Neural progenitor cell (in vitro differentiated cells): Measurements from ENCODE around the gene AKR7A2. TPM values are rescaled to one million over a fixed set of nuclear protein-coding genes. Genes with fewer than 3 reads are reported as not detected.
A peak's percentile ranks its signal among the peaks of the same experiment; 100 is the strongest.

Source experiments
- DNase-seq: peaks from one replicate; pipeline ENCODE4 v3.0.0-alpha.2; 2016; ENCODE audit warnings: low spot score
- H2AFZ ChIP-seq: fragments of 200-600 bp; sonication (generic); replicated peaks from 2 replicates; pipeline ENCODE4 v1.6.1; 2016; ENCODE audit warnings: antibody characterized with exemption
- H3F3A ChIP-seq: fragments of 200-600 bp; sonication (generic); 2 replicates; pipeline ENCODE4 v1.6.1; 2016; ENCODE audit warnings: antibody characterized with exemption, low read depth
- H3K27ac ChIP-seq: fragments of 200-600 bp; sonication (generic); 2 replicates; pipeline ENCODE4 v1.5.1; 2016; ENCODE audit warnings: mild to moderate bottlenecking
- H3K27me3 ChIP-seq: fragments of 200-600 bp; sonication (generic); 2 replicates; pipeline ENCODE4 v1.6.1; 2016; ENCODE audit warnings: mild to moderate bottlenecking, moderate library complexity
- H3K36me3 ChIP-seq: fragments of 200-600 bp; sonication (generic); 2 replicates; pipeline ENCODE4 v1.5.1; 2016
- H3K4me1 ChIP-seq: fragments of 200-600 bp; sonication (generic); 2 replicates; pipeline ENCODE4 v1.6.1; 2016; ENCODE audit warnings: mixed run types
- H3K4me2 ChIP-seq: fragments of 200-600 bp; sonication (generic); 2 replicates; pipeline ENCODE4 v1.6.1; 2016
- H3K4me3 ChIP-seq: fragments of 200-600 bp; sonication (generic); 2 replicates; pipeline ENCODE4 v1.5.1; 2016
- H3K79me2 ChIP-seq: fragments of 200-600 bp; sonication (generic); 2 replicates; pipeline ENCODE4 v1.6.1; 2016; ENCODE audit warnings: low read depth
- H3K9ac ChIP-seq: fragments of 200-600 bp; sonication (generic); 2 replicates; pipeline ENCODE4 v1.6.1; 2016
- H3K9me3 ChIP-seq: fragments of 200-600 bp; sonication (generic); 2 replicates; pipeline ENCODE4 v1.5.1; 2016; ENCODE audit warnings: low read depth
- H4K20me1 ChIP-seq: fragments of 200-600 bp; sonication (generic); 2 replicates; pipeline ENCODE4 v1.6.1; 2016; ENCODE audit warnings: low read depth
- H3K27ac Mint-ChIP-seq: 3 replicates; pipeline ENCODE4 v1.8.0; 2021; ENCODE audit warnings: mixed read lengths
- H3K27me3 Mint-ChIP-seq: 2 replicates; pipeline ENCODE4 v1.8.0; 2022; ENCODE audit warnings: low read depth, mild to moderate bottlenecking, inconsistent platforms, moderate library complexity, mixed read lengths; ENCODE audit not compliant: insufficient read depth
- H3K36me3 Mint-ChIP-seq: 3 replicates; pipeline ENCODE4 v1.8.0; 2021; ENCODE audit warnings: mixed read lengths
- H3K4me1 Mint-ChIP-seq: 3 replicates; pipeline ENCODE4 v1.8.0; 2021; ENCODE audit warnings: mixed read lengths
- H3K4me3 Mint-ChIP-seq: 3 replicates; pipeline ENCODE4 v1.8.0; 2021; ENCODE audit warnings: mild to moderate bottlenecking, moderate library complexity, mixed read lengths
- H3K9me3 Mint-ChIP-seq: 3 replicates; pipeline ENCODE4 v1.8.0; 2020; ENCODE audit warnings: mixed read lengths
- EZH2 ChIP-seq: fragments of 200-600 bp; sonication (generic); IDR thresholded peaks from 2 replicates; pipeline ENCODE4 v1.6.1; 2017; ENCODE audit warnings: antibody characterized with exemption, mild to moderate bottlenecking, moderate library complexity
- EZH2phosphoT487 ChIP-seq: fragments of 200-600 bp; sonication (generic); IDR thresholded peaks from 2 replicates; pipeline ENCODE4 v1.6.1; 2017; ENCODE audit warnings: antibody characterized with exemption
- total RNA-seq: library from RNA; depleted of rRNA; stranded (reverse); fragments of >200 nt; gene quantifications from 2 replicates; pipeline ENCODE4 v1.2.3, GENCODE V29; 2015; ENCODE audit warnings: low replicate concordance
- TF ChIP-seq, protein P1 (sequence below): fragments of 200-600 bp; sonication (generic); IDR thresholded peaks from 2 replicates; pipeline ENCODE4 v1.5.1; 2017; ENCODE audit warnings: antibody characterized with exemption, mild to moderate bottlenecking

AKR7A2 gene
- total RNA-seq, 1 donor from 2014 or later, result 37.5 TPM

DNA sequence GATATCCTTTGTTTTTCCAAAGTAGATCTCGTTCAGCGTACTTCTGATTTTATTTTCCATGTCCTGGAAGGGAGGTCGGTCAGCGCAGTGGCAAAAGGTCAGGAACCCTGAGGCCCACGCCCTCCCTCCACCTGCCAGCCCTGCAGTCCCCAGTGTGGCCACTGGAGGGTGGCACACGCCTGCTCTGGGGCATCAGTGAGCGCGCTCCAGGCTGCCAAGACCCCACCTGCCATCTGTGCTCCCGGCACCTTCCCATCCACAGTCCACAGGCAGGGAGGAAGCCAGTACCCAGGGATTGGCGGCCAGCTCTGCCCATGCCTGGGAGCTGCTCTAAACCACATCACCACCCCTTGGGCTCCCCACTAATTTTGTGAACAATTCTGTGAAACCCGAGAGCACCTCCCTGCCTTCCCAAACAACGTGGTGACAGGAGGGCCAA, 32.4 kb upstream of the AKR7A2 start:
- peak; percentile 77 for DNase-seq
- H3K4me3 ChIP-seq, result no peak overlapping the region
- H3K4me2 ChIP-seq, result no peak overlapping the region
- Mint-ChIP-seq H3K9me3 (no peaks in the 10 kb centered on the region), H3K36me3 (peaks cover 4% of the 10 kb centered on the region), H3K27me3 (peaks cover 6% of the 10 kb centered on the region), H3K4me1 (peaks cover 9% of the 10 kb centered on the region), H3K27ac (no peak overlapping the region), H3K4me3 (no peak overlapping the region)
- H3K36me3 ChIP-seq, result no peaks in the 10 kb centered on the region
- H3K4me1 ChIP-seq, result peaks cover 2% of the 10 kb centered on the region
- H3K9ac ChIP-seq, result no peak overlapping the region
- no peaks in the 10 kb centered on the region for H3K79me2 ChIP-seq
- H3K27me3 ChIP-seq, result no peaks in the 10 kb centered on the region
- H3K9me3 ChIP-seq, result no peaks in the 10 kb centered on the region
- H3K27ac ChIP-seq, result no peak overlapping the region
- H3F3A ChIP-seq, result peaks cover 11% of the 10 kb centered on the region
- H4K20me1 ChIP-seq, result peaks cover 26% of the 10 kb centered on the region
- H2AFZ ChIP-seq, result no peak overlapping the region
- TF ChIP-seq, protein P1, sequence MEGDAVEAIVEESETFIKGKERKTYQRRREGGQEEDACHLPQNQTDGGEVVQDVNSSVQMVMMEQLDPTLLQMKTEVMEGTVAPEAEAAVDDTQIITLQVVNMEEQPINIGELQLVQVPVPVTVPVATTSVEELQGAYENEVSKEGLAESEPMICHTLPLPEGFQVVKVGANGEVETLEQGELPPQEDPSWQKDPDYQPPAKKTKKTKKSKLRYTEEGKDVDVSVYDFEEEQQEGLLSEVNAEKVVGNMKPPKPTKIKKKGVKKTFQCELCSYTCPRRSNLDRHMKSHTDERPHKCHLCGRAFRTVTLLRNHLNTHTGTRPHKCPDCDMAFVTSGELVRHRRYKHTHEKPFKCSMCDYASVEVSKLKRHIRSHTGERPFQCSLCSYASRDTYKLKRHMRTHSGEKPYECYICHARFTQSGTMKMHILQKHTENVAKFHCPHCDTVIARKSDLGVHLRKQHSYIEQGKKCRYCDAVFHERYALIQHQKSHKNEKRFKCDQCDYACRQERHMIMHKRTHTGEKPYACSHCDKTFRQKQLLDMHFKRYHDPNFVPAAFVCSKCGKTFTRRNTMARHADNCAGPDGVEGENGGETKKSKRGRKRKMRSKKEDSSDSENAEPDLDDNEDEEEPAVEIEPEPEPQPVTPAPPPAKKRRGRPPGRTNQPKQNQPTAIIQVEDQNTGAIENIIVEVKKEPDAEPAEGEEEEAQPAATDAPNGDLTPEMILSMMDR, result peak; percentile 82
- TF ChIP-seq EZH2 (no peak), EZH2phosphoT487 (no peak)

DNA sequence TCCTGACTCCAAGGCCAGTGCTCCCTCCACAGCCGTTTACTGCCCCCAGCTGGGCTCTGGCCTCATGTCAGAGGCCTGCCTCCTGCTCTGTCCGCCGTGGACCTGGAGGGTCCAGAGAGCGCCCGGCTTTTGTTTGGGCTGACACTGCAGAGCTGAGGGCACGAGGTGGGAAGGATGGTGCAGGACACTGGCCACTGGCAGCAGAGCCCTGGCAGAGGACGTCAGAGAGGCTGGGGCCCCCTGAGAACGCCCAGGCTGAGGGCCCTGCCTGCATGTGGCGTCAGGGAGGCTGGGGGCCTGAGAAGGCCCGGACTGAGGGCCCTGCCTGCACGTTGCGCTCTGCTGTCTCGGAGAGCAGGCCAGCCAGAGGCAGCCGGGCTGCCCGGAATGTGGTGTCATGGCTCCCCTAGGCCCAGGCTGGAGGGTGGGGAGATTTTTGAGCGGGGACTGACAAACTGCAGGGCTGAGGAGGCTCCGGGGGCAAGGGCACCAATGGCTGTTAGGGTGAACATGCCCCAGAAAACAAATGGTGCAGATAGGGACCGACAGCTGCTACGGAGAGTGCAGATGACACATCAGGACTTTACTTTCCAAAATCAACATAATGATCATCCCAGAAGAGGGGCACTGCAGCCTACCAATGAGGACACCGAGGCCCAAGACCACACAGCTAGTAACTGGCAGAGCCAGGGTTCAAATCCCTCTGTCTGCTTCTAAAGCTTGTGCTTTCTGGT, 31.8 kb upstream of the AKR7A2 start:
- H3K9ac ChIP-seq, result no peak overlapping the region
- no peaks in the 10 kb centered on the region for H3K79me2 ChIP-seq
- no peak overlapping the region for H3K4me2 ChIP-seq
- peaks cover 14% of the 10 kb centered on the region for H3K4me1 Mint-ChIP-seq
- no peaks in the 10 kb centered on the region for H3K27me3 ChIP-seq
- H2AFZ ChIP-seq, result no peak overlapping the region
- DNase-seq, result no peak
- no peak overlapping the region for H3K4me3 ChIP-seq
- peaks cover 17% of the 10 kb centered on the region for H3F3A ChIP-seq
- no peaks in the 10 kb centered on the region for H3K9me3 Mint-ChIP-seq
- peaks cover 6% of the 10 kb centered on the region for H3K27me3 Mint-ChIP-seq
- no peaks in the 10 kb centered on the region for H3K36me3 ChIP-seq
- TF ChIP-seq EZH2 (no peak), EZH2phosphoT487 (no peak)
- TF ChIP-seq, protein P1, result no peak
- peaks cover 4% of the 10 kb centered on the region for H3K36me3 Mint-ChIP-seq
- H4K20me1 ChIP-seq, result peaks cover 29% of the 10 kb centered on the region
- H3K9me3 ChIP-seq, result no peaks in the 10 kb centered on the region
- H3K27ac ChIP-seq, result no peak overlapping the region
- H3K27ac Mint-ChIP-seq, result no peak overlapping the region
- peaks cover 6% of the 10 kb centered on the region for H3K4me1 ChIP-seq
- H3K4me3 Mint-ChIP-seq, result no peak overlapping the region

DNA sequence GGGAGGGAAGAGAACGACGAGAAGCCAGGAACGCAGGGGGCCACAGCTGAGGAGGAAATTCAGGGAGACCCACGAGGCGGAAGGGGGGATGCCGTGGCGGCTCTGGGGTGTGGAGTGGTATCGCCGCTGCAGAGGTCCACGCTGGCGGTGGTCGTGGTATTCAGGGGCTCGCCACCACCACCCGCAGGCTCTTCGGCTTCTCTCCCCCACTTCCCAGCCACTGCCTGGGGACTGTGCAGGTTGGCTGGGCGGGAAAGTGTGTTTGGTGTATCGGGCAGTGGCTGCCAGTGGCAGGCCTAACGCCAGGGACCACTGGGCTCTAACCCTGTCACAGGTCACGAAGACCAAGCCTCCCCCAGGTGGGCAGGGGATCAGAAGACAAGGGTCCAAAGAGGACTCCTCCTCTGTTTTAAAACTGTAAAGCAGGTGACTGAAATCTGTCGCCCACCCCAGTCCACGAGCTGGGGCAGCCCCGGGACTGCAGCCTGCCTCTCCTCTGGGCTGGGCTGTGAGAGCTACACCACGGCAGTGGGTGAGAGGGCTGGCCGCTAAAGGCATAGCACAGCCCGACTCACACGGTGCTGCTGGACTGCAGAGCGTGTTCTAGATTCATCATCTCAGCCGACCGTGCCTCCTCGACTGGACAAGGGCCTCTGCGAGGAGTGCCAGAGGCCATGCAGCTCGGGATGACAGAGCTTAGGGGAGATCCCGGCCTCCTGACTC, 31.1 kb upstream of the AKR7A2 start:
- TF ChIP-seq EZH2phosphoT487, result no peak
- TF ChIP-seq, protein P1, result no peak
- TF ChIP-seq EZH2, result no peak
- no peak overlapping the region for H3K4me2 ChIP-seq
- Mint-ChIP-seq H3K27me3 (peaks cover 8% of the 10 kb centered on the region), H3K4me3 (peak overlapping the region; percentile 37), H3K27ac (no peak overlapping the region), H3K36me3 (peaks cover 4% of the 10 kb centered on the region), H3K4me1 (peaks cover 19% of the 10 kb centered on the region), H3K9me3 (no peaks in the 10 kb centered on the region)
- H3K9ac ChIP-seq, result no peak overlapping the region
- H4K20me1 ChIP-seq, result peaks cover 29% of the 10 kb centered on the region
- H3K79me2 ChIP-seq, result no peaks in the 10 kb centered on the region
- peaks cover 17% of the 10 kb centered on the region for H3F3A ChIP-seq
- no peak overlapping the region for H3K27ac ChIP-seq
- no peak for DNase-seq
- H3K4me3 ChIP-seq, result no peak overlapping the region
- H3K27me3 ChIP-seq, result no peaks in the 10 kb centered on the region
- no peak overlapping the region for H2AFZ ChIP-seq
- peaks cover 10% of the 10 kb centered on the region for H3K4me1 ChIP-seq
- no peaks in the 10 kb centered on the region for H3K9me3 ChIP-seq
- H3K36me3 ChIP-seq, result no peaks in the 10 kb centered on the region
